ENCODE data around the gene PTH2R.

DNA sequence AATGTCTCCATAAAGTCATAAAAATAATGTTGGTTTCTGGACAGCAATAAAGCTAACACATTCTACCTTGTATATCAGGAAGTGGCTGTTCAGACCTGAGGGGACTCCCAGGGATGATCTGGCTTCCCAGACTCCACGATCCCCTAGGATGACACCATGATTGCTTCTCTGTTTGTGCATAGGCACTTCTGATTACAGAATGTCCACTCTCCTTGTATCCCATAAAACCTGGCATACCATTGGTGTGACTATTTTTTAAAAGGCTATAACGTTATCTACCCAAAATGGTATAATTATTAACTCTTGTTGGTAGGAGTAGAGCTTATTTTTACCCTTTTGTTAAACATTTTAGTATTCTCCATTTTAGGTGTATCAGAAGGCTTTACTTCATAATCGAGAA lies 57.1 kb downstream of the PTH2R start:
- TF ChIP-seq, protein P1, sequence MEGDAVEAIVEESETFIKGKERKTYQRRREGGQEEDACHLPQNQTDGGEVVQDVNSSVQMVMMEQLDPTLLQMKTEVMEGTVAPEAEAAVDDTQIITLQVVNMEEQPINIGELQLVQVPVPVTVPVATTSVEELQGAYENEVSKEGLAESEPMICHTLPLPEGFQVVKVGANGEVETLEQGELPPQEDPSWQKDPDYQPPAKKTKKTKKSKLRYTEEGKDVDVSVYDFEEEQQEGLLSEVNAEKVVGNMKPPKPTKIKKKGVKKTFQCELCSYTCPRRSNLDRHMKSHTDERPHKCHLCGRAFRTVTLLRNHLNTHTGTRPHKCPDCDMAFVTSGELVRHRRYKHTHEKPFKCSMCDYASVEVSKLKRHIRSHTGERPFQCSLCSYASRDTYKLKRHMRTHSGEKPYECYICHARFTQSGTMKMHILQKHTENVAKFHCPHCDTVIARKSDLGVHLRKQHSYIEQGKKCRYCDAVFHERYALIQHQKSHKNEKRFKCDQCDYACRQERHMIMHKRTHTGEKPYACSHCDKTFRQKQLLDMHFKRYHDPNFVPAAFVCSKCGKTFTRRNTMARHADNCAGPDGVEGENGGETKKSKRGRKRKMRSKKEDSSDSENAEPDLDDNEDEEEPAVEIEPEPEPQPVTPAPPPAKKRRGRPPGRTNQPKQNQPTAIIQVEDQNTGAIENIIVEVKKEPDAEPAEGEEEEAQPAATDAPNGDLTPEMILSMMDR (IDR thresholded peaks at IDR 0.05): no peak
- no peak for TF ChIP-seq POLR2A (IDR thresholded peaks at IDR 0.05)

Data from Peyer's patch (tissue), 4 donors.